Measurements from ENCODE around the gene CSTF1.

Gene CSTF1

GRCh38 chr20:56373942-56374341 lies 18.5 kb upstream of the CSTF1 start:
- 0 out of 2 replicates have a peak, but pooled peaks cover 5% of the 10 kb centered on the region for H3F3A ChIP-seq (ENCODE audit: insufficient read depth)
- peaks cover 47% of the 10 kb centered on the region for H3K36me3 ChIP-seq (ENCODE audit: low read length)
- no peak overlapping the region for H3K27ac ChIP-seq (ENCODE audit: low read depth, low read length)
- peaks cover 11% of the 10 kb centered on the region; the same call in 1 of the 2 replicates for H4K20me1 ChIP-seq (ENCODE audit: low read depth, low read length)
- no peak overlapping the region for H3K4me2 ChIP-seq (ENCODE audit: low read depth, low read length, poor library complexity, severe bottlenecking)
- no peaks in the 10 kb centered on the region for H3K9me2 ChIP-seq (replicated peaks; ENCODE audit: insufficient read depth, low read length)
- no peak overlapping the region for H3K9ac ChIP-seq (ENCODE audit: low read length)
- no peaks in the 10 kb centered on the region for H3K9me3 ChIP-seq (ENCODE audit: insufficient read depth, low read length)
- H2AFZ ChIP-seq (ENCODE audit: low read depth, low read length, severe bottlenecking), result no peak overlapping the region
- TF ChIP-seq CTCF (IDR thresholded peaks at IDR 0.05; ENCODE audit: insufficient read depth, low read length, poor library complexity, severe bottlenecking), result no peak
- TF ChIP-seq EZH2phosphoT487 (conservative IDR thresholded peaks at IDR 0.05; ENCODE audit: low read length), result no peak
- peaks cover 36% of the 10 kb centered on the region for H3K79me2 ChIP-seq (ENCODE audit: insufficient read depth, low read length)
- H3K4me3 ChIP-seq (ENCODE audit: insufficient read depth, low read length, poor library complexity, severe bottlenecking), result no peak overlapping the region
- H3K27me3 ChIP-seq (ENCODE audit: low read length), result no peaks in the 10 kb centered on the region

GRCh38 chr20:56376331-56376730 lies 16.1 kb upstream of the CSTF1 start:
- Histone ChIP-seq H3K9me2 (replicated peaks; ENCODE audit: insufficient read depth, low read length) (no peaks in the 10 kb centered on the region), H3K9me3 (ENCODE audit: insufficient read depth, low read length) (no peaks in the 10 kb centered on the region), H3K27me3 (ENCODE audit: low read length) (no peaks in the 10 kb centered on the region), H3K9ac (ENCODE audit: low read length) (no peak overlapping the region), H2AFZ (ENCODE audit: low read depth, low read length, severe bottlenecking) (no peak overlapping the region), H3F3A (ENCODE audit: insufficient read depth) (no peaks in the 10 kb centered on the region), H3K79me2 (ENCODE audit: insufficient read depth, low read length) (peaks cover 49% of the 10 kb centered on the region), H4K20me1 (ENCODE audit: low read depth, low read length) (peaks cover 14% of the 10 kb centered on the region), H3K4me3 (ENCODE audit: insufficient read depth, low read length, poor library complexity, severe bottlenecking) (no peak overlapping the region), H3K27ac (ENCODE audit: low read depth, low read length) (no peak overlapping the region), H3K36me3 (ENCODE audit: low read length) (peaks cover 58% of the 10 kb centered on the region), H3K4me2 (ENCODE audit: low read depth, low read length, poor library complexity, severe bottlenecking) (no peak overlapping the region)
- no peak for TF ChIP-seq CTCF (IDR thresholded peaks at IDR 0.05; ENCODE audit: insufficient read depth, low read length, poor library complexity, severe bottlenecking)

- TF ChIP-seq EZH2phosphoT487 (conservative IDR thresholded peaks at IDR 0.05; ENCODE audit: low read length) (no peak), CTCF (IDR thresholded peaks at IDR 0.05; ENCODE audit: insufficient read depth, low read length, poor library complexity, severe bottlenecking) (no peak)
- peaks cover 67% of the 10 kb centered on the region for H3K79me2 ChIP-seq (ENCODE audit: insufficient read depth, low read length)
- H3K36me3 ChIP-seq (ENCODE audit: low read length), result peaks cover 58% of the 10 kb centered on the region
Observed at GRCh38 chr20:56378386-56378785, 14.1 kb upstream of the CSTF1 start.

More at GRCh38 chr20:56378386-56378785, 14.1 kb upstream of the CSTF1 start:
- Histone ChIP-seq H4K20me1 (ENCODE audit: low read depth, low read length) (peaks cover 18% of the 10 kb centered on the region), H3F3A (ENCODE audit: insufficient read depth) (no peaks in the 10 kb centered on the region), H3K27me3 (ENCODE audit: low read length) (no peaks in the 10 kb centered on the region), H3K9me3 (ENCODE audit: insufficient read depth, low read length) (no peaks in the 10 kb centered on the region), H3K9me2 (replicated peaks; ENCODE audit: insufficient read depth, low read length) (no peaks in the 10 kb centered on the region), H3K9ac (ENCODE audit: low read length) (no peak overlapping the region), H3K27ac (ENCODE audit: low read depth, low read length) (no peak overlapping the region), H2AFZ (ENCODE audit: low read depth, low read length, severe bottlenecking) (no peak overlapping the region), H3K4me2 (ENCODE audit: low read depth, low read length, poor library complexity, severe bottlenecking) (no peak overlapping the region), H3K4me3 (ENCODE audit: insufficient read depth, low read length, poor library complexity, severe bottlenecking) (no peak overlapping the region)

All from SU-DHL-6 (cell line).